IMR-90 (cell line): ENCODE results near the gene TBX1.

Experiments
- CEBPB ChIP-seq: IDR thresholded peaks from 2 replicates; pipeline ENCODE4 v1.6.1; 2012; ENCODE audit warnings: low read depth, low read length, improper control_type of control experiment
- CTCF ChIP-seq: conservative IDR thresholded peaks from 2 replicates; pipeline ENCODE4 v1.5.1; 2012; ENCODE audit warnings: mild to moderate bottlenecking, low read depth, low read length, improper control_type of control experiment
- FOS ChIP-seq: fragments of 150-350 bp; IDR thresholded peaks from 2 replicates; pipeline ENCODE4 v1.6.1; 2016; ENCODE audit warnings: low read depth, low read length
- MAFK ChIP-seq: IDR thresholded peaks from 2 replicates; pipeline ENCODE4 v1.6.1; 2012; ENCODE audit warnings: low read depth, low read length, improper control_type of control experiment
- MAZ ChIP-seq: IDR thresholded peaks from 2 replicates; pipeline ENCODE4 v1.6.1; 2012; ENCODE audit warnings: low read depth, mild to moderate bottlenecking, low read length, improper control_type of control experiment, moderate library complexity, borderline replicate concordance
- POLR2A ChIP-seq: IDR thresholded peaks from 2 replicates; pipeline ENCODE4 v1.6.1; 2012; ENCODE audit warnings: mild to moderate bottlenecking, low read depth, low read length
- RAD21 ChIP-seq: IDR thresholded peaks from 2 replicates; pipeline ENCODE4 v1.6.1; 2012; ENCODE audit warnings: low read length, improper control_type of control experiment
- RCOR1 ChIP-seq: IDR thresholded peaks from 2 replicates; pipeline ENCODE4 v1.6.1; 2012; ENCODE audit warnings: mild to moderate bottlenecking, low read length, improper control_type of control experiment; ENCODE audit not compliant: insufficient replicate concordance
- RFX5 ChIP-seq: IDR thresholded peaks from 2 replicates; pipeline ENCODE4 v1.8.0; 2012; ENCODE audit warnings: low read depth, mild to moderate bottlenecking, low read length, moderate library complexity
- SMC3 ChIP-seq: fragments of 150-350 bp; IDR thresholded peaks from 2 replicates; pipeline ENCODE4 v1.6.1; 2016; ENCODE audit warnings: low read depth, mild to moderate bottlenecking, antibody characterized with exemption, low read length, moderate library complexity
- USF2 ChIP-seq: fragments of 150-350 bp; IDR thresholded peaks from 2 replicates; pipeline ENCODE4 v1.6.1; 2017; ENCODE audit warnings: mild to moderate bottlenecking, antibody characterized with exemption, low read length, low read depth

GRCh38 chr22:19717181-19717580 lies 43.4 kb upstream of the TBX1 start:
- TF ChIP-seq CTCF: no peak
- no peak for TF ChIP-seq USF2
- no peak for TF ChIP-seq MAFK
- no peak for TF ChIP-seq RAD21
- TF ChIP-seq MAZ: no peak
- no peak for TF ChIP-seq POLR2A
- TF ChIP-seq RFX5: no peak
- no peak for TF ChIP-seq CEBPB
- TF ChIP-seq SMC3: no peak
- no peak for TF ChIP-seq FOS
- no peak for TF ChIP-seq RCOR1
